Astrocyte (in vitro differentiated cells and primary cell): ENCODE data around the gene TSSK3. TPM values are rescaled to one million over a fixed set of nuclear protein-coding genes. Genes with fewer than 3 reads are reported as not detected.

Source experiments
- DNase-seq: peaks from one replicate; pipeline ENCODE4 v3.0.0-alpha.2; 2010; ENCODE audit warnings: low read depth
- FAIRE-seq: peaks from 2 replicates; lab custom pipeline; 2011; peaks lifted over from hg19 to GRCh38; lab: Jason Lieb, UNC
- H2AFZ ChIP-seq: 2 replicates; pipeline ENCODE4 v1.6.0; 2012; ENCODE audit warnings: low read depth, low read length, inconsistent platforms
- H3K27ac ChIP-seq: 2 replicates; pipeline ENCODE4 v1.5.1; 2011; ENCODE audit warnings: low read depth, low read length, inconsistent platforms
- H3K27me3 ChIP-seq: 2 replicates; pipeline ENCODE4 v1.6.0; 2011; ENCODE audit warnings: low read length, inconsistent platforms; ENCODE audit not compliant: insufficient read depth
- H3K36me3 ChIP-seq: 2 replicates; pipeline ENCODE4 v1.5.1; 2011; ENCODE audit warnings: low read length, inconsistent platforms; ENCODE audit not compliant: insufficient read depth
- H3K4me1 ChIP-seq: 2 replicates; pipeline ENCODE4 v1.5.1; 2011; ENCODE audit warnings: low read length, inconsistent platforms; ENCODE audit not compliant: insufficient read depth
- H3K4me2 ChIP-seq: 2 replicates; pipeline ENCODE4 v1.6.0; 2012; ENCODE audit warnings: low read length, inconsistent platforms
- H3K4me3 ChIP-seq: 2 replicates; pipeline ENCODE4 v1.5.1; 2011; ENCODE audit warnings: low read depth, mild to moderate bottlenecking, low read length, inconsistent platforms; ENCODE audit not compliant: insufficient read depth
- H3K79me2 ChIP-seq: 2 replicates; pipeline ENCODE4 v1.6.0; 2012; ENCODE audit warnings: mild to moderate bottlenecking, low read length, inconsistent platforms; ENCODE audit not compliant: insufficient read depth
- H3K9ac ChIP-seq: 2 replicates; pipeline ENCODE4 v1.6.0; 2012; ENCODE audit warnings: mild to moderate bottlenecking, low read length, inconsistent platforms
- H3K9me3 ChIP-seq: 2 replicates; pipeline ENCODE4 v1.5.1; 2012; ENCODE audit warnings: low read depth, mild to moderate bottlenecking, low read length, inconsistent platforms; ENCODE audit not compliant: insufficient read depth
- H4K20me1 ChIP-seq: 2 replicates; pipeline ENCODE4 v1.6.0; 2012; ENCODE audit warnings: low read length, inconsistent platforms; ENCODE audit not compliant: insufficient read depth
- H3K27ac Mint-ChIP-seq: one replicate; pipeline ENCODE4 v1.8.0; 2021; ENCODE audit warnings: mild to moderate bottlenecking, mixed read lengths; ENCODE audit not compliant: unreplicated experiment
- H3K27me3 Mint-ChIP-seq: one replicate; pipeline ENCODE4 v1.8.0; 2021; ENCODE audit warnings: low read depth, mixed read lengths; ENCODE audit not compliant: unreplicated experiment
- H3K36me3 Mint-ChIP-seq: one replicate; pipeline ENCODE4 v1.8.0; 2021; ENCODE audit warnings: low read depth, mixed read lengths; ENCODE audit not compliant: unreplicated experiment
- H3K4me1 Mint-ChIP-seq: one replicate; pipeline ENCODE4 v1.8.0; 2021; ENCODE audit warnings: low read depth, mixed read lengths; ENCODE audit not compliant: unreplicated experiment
- H3K4me3 Mint-ChIP-seq: one replicate; pipeline ENCODE4 v1.8.0; 2021; ENCODE audit warnings: mild to moderate bottlenecking, moderate library complexity, mixed read lengths; ENCODE audit not compliant: unreplicated experiment
- H3K9me3 Mint-ChIP-seq: one replicate; pipeline ENCODE4 v1.8.0; 2021; ENCODE audit warnings: mild to moderate bottlenecking, mixed read lengths; ENCODE audit not compliant: unreplicated experiment
- EZH2 ChIP-seq: IDR thresholded peaks from 2 replicates; pipeline ENCODE4 v1.6.1; 2012; ENCODE audit warnings: mild to moderate bottlenecking, low read length, inconsistent platforms; ENCODE audit not compliant: insufficient read depth
- total RNA-seq: library from RNA; stranded (reverse); gene quantifications from 2 replicates; pipeline ENCODE4 v1.2.1, GENCODE V29; 2021
- TF ChIP-seq, protein P1 (sequence below): IDR thresholded peaks from 2 replicates; pipeline ENCODE4 v1.5.1; 2011; ENCODE audit warnings: low read depth, mild to moderate bottlenecking, inconsistent platforms, low read length, moderate library complexity; ENCODE audit not compliant: insufficient read depth

TSSK3 gene
- total RNA-seq, 1 donor from 2014 or later: 0.32 TPM

DNA sequence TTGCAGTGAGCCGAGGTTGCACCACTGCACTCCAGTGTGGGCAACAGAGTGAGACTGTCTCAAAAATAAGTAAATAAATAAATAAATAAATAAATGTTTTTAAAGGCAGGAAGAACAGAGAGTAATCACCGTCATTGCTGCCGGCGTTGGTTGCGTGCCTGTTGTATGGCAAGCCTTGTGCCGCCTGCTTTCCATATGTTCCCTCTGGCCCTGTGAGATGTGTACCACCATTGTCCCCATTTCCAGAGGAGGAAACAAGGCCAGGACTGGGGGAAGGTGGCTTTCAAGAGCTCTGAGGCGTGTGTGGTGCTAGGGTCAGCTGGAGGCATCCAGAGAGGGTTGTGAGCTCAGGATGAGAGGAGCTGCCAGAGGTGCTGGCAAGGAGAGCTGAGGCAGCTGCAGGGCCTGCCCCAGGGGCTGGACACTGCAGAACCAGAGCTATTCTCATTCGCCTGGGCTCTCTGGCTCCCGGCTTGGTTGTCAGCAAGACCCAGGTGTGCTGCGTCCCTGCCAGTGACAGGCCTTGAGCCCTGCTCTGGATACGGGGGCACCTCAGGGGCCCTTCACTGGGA lies 21.1 kb upstream of the TSSK3 start:
- H3K27me3 ChIP-seq: no peaks in the 10 kb centered on the region
- Mint-ChIP-seq H3K27me3 (peaks cover 14% of the 10 kb centered on the region), H3K27ac (no peak overlapping the region), H3K36me3 (peaks cover 6% of the 10 kb centered on the region), H3K9me3 (no peaks in the 10 kb centered on the region), H3K4me3 (no peak overlapping the region), H3K4me1 (peaks cover 24% of the 10 kb centered on the region)
- H3K79me2 ChIP-seq: no peaks in the 10 kb centered on the region
- FAIRE-seq: no peak
- TF ChIP-seq, protein P1, sequence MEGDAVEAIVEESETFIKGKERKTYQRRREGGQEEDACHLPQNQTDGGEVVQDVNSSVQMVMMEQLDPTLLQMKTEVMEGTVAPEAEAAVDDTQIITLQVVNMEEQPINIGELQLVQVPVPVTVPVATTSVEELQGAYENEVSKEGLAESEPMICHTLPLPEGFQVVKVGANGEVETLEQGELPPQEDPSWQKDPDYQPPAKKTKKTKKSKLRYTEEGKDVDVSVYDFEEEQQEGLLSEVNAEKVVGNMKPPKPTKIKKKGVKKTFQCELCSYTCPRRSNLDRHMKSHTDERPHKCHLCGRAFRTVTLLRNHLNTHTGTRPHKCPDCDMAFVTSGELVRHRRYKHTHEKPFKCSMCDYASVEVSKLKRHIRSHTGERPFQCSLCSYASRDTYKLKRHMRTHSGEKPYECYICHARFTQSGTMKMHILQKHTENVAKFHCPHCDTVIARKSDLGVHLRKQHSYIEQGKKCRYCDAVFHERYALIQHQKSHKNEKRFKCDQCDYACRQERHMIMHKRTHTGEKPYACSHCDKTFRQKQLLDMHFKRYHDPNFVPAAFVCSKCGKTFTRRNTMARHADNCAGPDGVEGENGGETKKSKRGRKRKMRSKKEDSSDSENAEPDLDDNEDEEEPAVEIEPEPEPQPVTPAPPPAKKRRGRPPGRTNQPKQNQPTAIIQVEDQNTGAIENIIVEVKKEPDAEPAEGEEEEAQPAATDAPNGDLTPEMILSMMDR: no peak
- no peak for TF ChIP-seq EZH2
- H3K4me1 ChIP-seq: peaks cover 41% of the 10 kb centered on the region
- no peak overlapping the region for H3K4me3 ChIP-seq
- no peak overlapping the region for H3K9ac ChIP-seq
- peaks cover 9% of the 10 kb centered on the region for H4K20me1 ChIP-seq
- DNase-seq: no peak
- no peak overlapping the region for H2AFZ ChIP-seq
- no peak overlapping the region for H3K27ac ChIP-seq
- H3K9me3 ChIP-seq: no peaks in the 10 kb centered on the region
- no peaks in the 10 kb centered on the region for H3K36me3 ChIP-seq
- no peak overlapping the region for H3K4me2 ChIP-seq

DNA sequence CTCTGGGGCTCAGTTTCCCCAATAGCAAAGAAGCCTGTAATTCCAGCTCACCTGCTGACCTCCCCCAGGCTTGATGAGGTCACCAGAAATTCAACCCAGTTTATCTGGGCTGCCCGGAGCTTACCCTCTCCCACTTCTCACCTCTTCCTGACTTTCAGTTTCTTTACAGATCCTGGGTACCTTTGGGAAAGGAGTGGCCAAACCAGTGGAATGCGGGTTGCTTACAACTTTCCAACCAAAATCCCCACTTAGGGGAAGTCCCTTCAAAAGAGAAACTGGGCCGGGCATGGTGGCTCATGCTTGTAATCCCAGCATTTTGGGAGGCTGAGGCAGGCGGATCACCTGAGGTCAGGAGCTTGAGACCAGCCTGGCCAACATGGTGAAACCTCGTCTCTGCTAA lies 20.4 kb upstream of the TSSK3 start:
- no peak overlapping the region for H3K4me3 Mint-ChIP-seq
- Histone ChIP-seq H3K9me3 (no peaks in the 10 kb centered on the region), H3K36me3 (no peaks in the 10 kb centered on the region), H3K27ac (no peak overlapping the region), H3K27me3 (peaks cover 3% of the 10 kb centered on the region), H4K20me1 (peaks cover 5% of the 10 kb centered on the region), H3K79me2 (no peaks in the 10 kb centered on the region), H3K4me1 (peaks cover 34% of the 10 kb centered on the region), H3K9ac (no peak overlapping the region), H3K4me2 (no peak overlapping the region), H3K4me3 (no peak overlapping the region), H2AFZ (no peak overlapping the region)
- H3K4me1 Mint-ChIP-seq: peaks cover 27% of the 10 kb centered on the region
- FAIRE-seq (no peak), DNase-seq (no peak)
- TF ChIP-seq EZH2: no peak
- TF ChIP-seq, protein P1: no peak
- H3K9me3 Mint-ChIP-seq: no peaks in the 10 kb centered on the region
- no peak overlapping the region for H3K27ac Mint-ChIP-seq
- peaks cover 21% of the 10 kb centered on the region for H3K27me3 Mint-ChIP-seq
- H3K36me3 Mint-ChIP-seq: peaks cover 6% of the 10 kb centered on the region

DNA sequence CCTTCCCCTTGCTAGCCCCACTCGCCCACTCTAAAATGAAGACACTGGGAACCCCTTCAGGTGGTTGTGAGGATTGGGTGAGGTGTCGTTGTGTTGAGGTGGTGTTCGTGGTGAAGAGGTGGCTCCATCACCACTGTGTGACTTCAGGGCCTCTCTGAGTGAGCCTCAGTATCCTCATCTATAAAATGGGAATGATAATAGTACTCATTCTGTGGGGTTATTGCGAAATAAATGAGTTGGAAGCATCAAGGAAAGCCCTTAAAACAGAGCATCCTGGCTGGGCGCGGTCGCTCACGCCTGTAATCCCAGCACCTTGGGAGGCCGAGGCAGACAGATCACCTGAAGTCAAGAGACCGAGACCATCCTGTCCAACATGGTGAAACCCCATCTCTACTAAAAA lies 19.6 kb upstream of the TSSK3 start:
- H3K9ac ChIP-seq: no peak overlapping the region
- Mint-ChIP-seq H3K4me3 (no peak overlapping the region), H3K4me1 (peaks cover 23% of the 10 kb centered on the region), H3K27ac (peak overlapping the region; percentile 47), H3K27me3 (peaks cover 21% of the 10 kb centered on the region), H3K36me3 (peaks cover 6% of the 10 kb centered on the region), H3K9me3 (no peaks in the 10 kb centered on the region)
- no peak overlapping the region for H3K27ac ChIP-seq
- peaks cover 3% of the 10 kb centered on the region for H4K20me1 ChIP-seq
- DNase-seq: no peak
- no peaks in the 10 kb centered on the region for H3K36me3 ChIP-seq
- no peak for FAIRE-seq
- H3K9me3 ChIP-seq: no peaks in the 10 kb centered on the region
- TF ChIP-seq, protein P1: no peak
- no peaks in the 10 kb centered on the region for H3K79me2 ChIP-seq
- no peak overlapping the region for H2AFZ ChIP-seq
- no peak overlapping the region for H3K4me2 ChIP-seq
- peaks cover 3% of the 10 kb centered on the region for H3K27me3 ChIP-seq
- no peak overlapping the region for H3K4me3 ChIP-seq
- peaks cover 26% of the 10 kb centered on the region for H3K4me1 ChIP-seq
